HG02885 (cell line): ENCODE measurements around the gene VWF.
"Not testable (repeated sequence)": the region's sequence is repeated elsewhere in the genome, so short reads cannot be mapped to it uniquely, and the experiment has no call there.

Experiments used
- ATAC-seq: cut with Tn5 transposase; IDR thresholded peaks from one replicate; pipeline ENCODE4 v1.9.1; 2021; ENCODE audit warnings: mild to moderate bottlenecking; ENCODE audit not compliant: unreplicated experiment, poor library complexity

VWF gene

GRCh38 chr12:6112004-6112403 is 12.5 kb downstream of the VWF start:
- no peak for ATAC-seq

DNA sequence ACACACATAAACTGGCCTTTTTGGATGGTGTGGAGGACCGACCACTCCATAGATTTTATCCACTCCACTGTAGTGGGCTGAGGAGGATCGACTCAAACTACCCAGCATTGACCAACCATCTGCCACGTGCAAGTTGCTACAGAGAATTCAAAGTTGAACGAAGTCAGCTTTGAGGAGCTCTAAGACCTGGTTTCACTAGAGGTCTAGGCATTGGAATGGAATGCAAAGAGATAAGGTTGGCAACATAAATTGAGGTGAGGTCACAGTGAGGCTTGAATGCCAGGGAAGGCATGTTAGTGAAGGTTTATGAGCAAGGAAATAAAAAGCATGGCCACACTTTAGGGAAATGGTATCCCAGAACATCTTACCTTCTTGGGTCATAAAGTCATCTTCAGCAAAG is 14.5 kb downstream of the VWF start:
- ATAC-seq: no peak

DNA sequence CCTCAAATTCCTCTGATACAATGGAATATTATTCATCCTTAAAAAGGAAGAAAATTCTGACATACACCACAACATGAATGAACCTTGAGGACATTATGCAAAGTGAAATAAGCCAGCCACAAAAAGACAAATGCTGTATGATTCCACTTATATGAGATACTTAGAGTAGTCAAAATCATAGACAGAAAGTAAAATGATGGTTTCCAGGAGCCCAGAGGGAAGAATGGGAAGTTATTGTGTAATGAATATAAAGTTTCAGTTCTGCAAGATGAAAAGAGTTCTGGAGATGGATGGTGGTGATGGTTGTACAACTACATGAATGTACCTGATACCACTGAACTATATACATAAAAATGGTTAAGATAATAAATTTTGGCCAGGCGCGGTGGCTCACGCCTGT is 18.3 kb downstream of the VWF start:
- no peak for ATAC-seq

DNA sequence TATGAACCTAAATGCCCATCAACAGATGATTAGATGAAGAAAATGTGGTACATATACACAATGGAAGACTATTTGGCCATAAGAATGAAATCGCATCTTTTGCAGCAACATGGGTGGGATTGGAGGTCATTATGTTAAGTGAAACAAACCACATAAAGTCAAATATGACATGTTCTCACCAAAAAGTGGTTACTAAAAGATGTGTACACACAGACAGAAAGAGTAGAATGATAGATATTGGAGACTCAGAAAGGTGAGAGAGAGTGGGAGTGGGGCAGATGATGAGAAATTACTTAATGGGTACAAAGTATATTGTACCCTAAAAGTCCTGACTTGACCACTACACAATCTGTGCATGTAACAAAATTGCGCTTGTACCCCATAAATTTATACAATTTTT is 19.6 kb downstream of the VWF start:
- ATAC-seq: no peak

GRCh38 chr12:6104027-6104426 is 20.4 kb downstream of the VWF start:
- ATAC-seq: no peak

DNA sequence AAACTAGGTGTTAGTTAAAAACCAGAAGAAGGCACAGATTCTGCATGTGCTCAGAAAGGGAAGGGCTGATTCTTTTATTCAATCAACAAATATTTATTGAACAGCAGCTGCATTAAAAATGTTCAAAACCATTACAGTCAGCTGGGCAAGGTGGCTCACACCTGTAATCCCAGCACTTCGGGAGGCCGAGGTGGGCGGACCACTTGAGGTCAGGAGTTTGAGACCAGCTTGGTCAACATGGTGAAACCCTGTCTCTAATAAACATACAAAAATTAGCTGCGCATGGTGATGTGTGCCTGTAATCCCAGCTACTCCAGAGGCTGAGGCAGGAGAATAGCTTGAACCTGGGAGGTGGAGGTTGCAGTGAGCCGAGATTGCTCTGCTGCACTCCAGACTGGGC is 22.4 kb downstream of the VWF start:
- not testable (repeated sequence) for ATAC-seq

DNA sequence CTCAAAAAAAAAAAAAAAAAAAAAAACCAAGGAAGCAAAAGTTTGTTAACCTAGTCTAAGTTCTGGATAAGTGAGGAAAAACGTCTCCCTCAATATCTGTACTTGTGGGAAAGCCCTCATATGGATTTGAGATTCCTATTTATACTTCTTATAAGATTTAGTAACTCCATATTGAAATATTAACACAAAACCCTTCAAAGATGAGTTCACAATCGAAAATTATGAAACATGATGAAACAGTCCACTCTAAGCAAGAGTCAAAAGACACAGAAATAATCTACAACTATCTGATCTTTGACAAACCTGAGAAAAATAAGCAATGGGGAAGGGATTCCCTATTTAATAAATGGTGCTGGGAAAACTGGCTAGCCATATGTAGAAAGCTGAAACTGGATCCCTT is 25.2 kb downstream of the VWF start:
- ATAC-seq: no peak

DNA sequence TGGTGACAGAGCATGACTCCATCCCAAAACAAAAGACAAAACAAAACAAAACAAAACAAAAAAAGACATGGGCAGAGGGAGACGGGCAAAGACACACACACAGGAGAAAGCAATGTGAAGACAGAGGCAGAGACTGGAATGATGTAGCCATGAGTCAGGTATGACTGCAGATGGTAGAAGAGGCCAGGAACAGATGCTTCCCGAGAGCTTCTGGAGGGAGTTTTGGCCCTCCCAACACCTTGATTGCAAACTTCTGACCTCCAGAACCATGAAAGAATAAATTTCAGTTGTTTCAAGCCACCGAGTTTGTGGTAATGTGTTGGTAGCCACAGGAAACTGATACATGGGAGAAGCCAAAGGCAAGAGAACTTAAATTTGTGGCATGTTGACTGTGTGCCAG is 27.1 kb downstream of the VWF start:
- no peak for ATAC-seq

DNA sequence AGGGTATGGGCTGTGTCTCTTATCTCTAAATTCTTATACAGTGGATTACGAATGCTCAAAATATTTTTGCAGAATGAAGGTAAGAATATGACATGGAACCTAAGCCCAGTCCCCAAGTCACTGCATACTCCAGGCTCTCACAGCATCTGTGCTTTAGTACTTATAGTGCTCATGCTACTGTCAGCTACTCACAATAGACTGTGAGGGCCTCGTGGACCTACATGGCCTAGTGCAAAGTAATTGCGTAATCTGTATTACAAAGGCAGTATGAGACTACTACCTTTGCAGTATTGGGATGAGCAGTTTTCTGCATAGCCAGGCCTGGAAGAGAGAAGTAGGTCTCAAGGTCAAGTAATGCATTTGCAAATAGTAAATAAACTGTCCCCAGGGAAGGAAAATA is 27.9 kb downstream of the VWF start:
- ATAC-seq: no peak

GRCh38 chr12:6095269-6095668 is 29.2 kb downstream of the VWF start:
- ATAC-seq: no peak

DNA sequence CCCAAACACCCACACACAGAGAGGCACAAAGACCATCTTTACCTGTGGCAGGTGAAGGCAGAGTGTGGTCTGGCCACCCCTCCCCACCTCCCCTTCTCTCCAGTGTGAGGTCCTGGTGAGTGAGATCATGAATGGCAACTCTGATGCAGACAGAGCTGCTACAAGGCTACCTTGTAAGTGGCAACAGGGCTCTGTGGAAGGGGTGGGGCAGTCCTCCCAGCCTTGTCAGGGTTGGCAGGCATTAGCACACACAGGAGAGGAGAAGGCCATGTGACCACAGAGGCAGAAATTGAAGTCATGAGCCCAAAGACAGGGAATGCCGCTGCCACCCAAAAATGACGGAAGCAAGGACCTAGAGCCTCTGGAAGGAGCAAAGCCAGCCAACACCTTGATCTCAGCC is 30.7 kb downstream of the VWF start:
- ATAC-seq: no peak

- no peak for ATAC-seq
Observed at GRCh38 chr12:6092784-6093722, 31.4 kb downstream of the VWF start.

DNA sequence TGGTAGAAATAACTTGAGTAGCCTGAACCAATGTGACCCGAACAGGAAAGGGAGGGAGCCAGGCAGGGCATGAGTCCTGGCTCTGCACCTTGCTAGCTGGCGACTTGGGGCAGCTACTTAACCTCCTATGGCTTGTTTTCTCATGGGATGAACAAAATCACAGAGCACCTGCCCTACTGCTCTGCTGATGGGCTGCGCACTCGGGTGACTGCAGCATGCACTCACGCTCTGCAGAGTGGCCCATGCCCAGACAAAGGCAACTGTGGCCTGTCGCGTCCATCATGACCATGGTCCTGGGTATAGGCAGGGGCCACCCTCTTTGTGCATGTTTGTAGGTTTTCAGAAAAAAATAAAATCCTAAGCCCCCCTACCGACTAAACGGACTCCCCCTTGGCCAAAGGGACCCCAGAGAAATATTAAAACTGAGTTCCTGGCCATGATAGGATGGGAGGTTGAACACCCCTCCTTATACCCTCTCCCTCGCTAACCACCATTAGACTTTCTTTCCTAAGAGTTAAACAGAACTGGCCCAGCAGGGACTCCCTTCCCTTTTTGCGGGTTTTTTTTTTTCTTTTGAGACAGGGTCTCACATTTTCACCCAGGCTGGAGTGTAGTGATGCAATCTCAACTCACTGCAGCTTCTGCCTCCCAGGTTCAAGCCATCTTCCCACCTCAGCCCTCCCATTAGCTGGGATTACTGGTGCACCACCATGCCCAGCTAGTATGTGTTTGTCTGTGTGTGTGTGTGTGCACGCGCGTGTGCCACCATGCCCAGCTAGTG is 32.5 kb downstream of the VWF start:
- no peak for ATAC-seq

GRCh38 chr12:6090803-6091202 is 33.7 kb downstream of the VWF start:
- no peak for ATAC-seq

- no peak for ATAC-seq
Observed at GRCh38 chr12:6088921-6089747, 35.3 kb downstream of the VWF start.

DNA sequence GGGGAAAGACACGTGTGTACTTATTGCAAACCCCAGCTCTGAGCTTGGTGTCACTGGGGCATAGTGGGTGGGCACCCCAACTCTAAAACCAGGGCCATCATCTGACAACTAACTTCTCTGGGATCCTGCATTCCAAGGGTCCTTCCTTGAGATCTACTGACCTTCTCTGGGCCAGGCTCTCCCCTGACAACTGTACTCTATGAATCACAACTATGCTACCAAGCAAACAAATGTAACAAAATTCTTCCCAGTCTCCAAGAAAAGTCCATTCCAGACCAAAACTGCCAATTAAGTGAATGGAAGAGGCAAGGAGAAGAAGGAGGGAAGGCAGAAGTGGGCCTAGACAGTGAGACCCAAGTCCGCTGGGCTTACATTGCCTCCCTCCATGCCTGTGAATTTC is 38.2 kb downstream of the VWF start:
- no peak for ATAC-seq

DNA sequence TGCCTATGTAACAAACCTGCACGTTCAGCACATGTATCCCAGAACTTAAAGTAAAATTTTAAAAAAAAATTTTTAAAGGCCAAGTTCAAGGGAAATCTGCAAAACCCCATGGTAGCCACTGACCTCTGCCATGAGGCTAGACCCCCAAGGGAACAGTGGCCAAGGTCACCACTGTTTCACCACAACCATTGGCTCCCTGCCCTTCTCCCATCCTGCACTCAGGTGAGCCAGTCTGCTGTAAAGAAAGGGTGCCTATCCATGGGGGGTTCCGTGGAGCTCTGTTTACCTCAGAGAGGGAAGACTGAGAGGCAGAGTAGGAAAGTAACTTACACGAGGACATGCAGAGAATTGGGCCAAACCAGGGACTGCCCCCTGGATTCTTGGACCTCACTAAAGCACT is 38.6 kb downstream of the VWF start:
- ATAC-seq: no peak

GRCh38 chr12:6084969-6085450 is 39.5 kb downstream of the VWF start:
- ATAC-seq: no peak

GRCh38 chr12:6084261-6084968 is 40.1 kb downstream of the VWF start:
- no peak for ATAC-seq

GRCh38 chr12:6083601-6084000 is 40.9 kb downstream of the VWF start:
- no peak for ATAC-seq
